Activated CD8-positive, alpha-beta memory T cell treated with anti-CD3 and anti-CD28 coated beads, Interleukin-2, amount 50 U/mL, for 1 hour (primary cell): ENCODE results near the gene COX10.
"Not testable (repeated sequence)": the region's sequence is repeated elsewhere in the genome, so short reads cannot be mapped to it uniquely, and the experiment has no call there.

Source experiments
- DNase-seq: peaks from one replicate; pipeline ENCODE4 v3.0.0-alpha.2; 2020; ENCODE audit errors: extremely low read depth

The COX10 gene

DNA sequence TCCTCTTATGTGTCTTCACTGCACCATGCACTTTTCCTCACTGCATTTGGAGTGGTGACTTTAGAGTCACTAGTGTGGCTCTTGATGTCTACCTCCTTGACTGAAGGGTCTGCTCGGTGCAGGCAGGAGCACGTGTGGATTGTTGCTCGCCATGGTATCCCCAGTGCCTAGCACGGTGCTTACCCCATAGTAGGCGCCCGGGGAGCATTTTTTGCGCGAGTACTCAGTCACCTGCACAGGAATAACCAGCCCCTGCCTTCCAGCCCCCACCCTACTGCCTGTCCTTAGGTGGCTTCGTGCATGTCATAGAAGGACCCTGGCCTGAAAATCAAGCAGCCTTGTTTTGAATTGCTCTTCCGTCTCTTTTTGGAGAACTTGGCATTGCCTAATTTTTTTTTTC, 136.1 kb downstream of the COX10 start:
- DNase-seq, result no peak

DNA sequence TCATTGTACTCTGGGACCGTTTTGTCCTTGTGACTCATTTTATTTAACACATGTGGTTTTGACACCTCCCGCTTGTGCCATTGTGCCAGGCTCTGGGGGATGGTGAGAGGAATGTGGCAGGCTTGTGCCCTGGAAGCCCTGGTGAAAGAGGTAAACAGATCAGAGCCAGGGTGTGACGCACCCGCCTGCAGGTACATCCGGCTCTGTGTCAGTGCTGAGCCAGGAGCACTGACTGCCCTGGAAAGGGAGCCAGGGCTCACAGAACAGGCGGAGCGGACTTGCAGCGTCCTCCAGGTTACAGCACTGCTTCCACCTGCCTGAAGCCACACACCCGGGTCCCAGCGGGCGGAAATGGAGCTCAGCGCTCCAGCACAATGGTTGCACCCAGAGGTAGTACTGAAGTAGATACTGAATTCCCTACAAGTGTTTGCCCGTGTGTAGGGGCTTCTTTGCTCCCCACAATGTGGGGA, 136.7 kb downstream of the COX10 start:
- peak; percentile 69 for DNase-seq

DNA sequence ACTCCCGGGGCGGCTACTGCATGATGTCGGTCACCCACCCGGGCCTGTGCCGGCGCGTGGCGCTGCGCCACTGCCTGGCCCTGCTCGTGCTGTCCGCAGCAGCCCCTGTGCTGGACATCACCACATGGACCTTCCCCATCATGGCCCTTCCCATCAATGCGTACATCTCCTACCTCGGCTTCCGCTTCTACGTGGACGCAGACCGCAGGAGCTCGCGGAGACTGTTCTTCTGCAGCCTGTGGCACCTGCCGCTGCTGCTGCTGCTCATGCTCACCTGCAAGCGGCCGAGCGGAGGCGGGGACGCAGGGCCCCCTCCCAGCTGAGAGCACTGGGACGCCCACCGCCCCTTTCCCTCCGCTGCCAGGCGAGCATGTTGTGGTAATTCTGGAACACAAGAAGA, 137.6 kb downstream of the COX10 start:
- no peak for DNase-seq

DNA sequence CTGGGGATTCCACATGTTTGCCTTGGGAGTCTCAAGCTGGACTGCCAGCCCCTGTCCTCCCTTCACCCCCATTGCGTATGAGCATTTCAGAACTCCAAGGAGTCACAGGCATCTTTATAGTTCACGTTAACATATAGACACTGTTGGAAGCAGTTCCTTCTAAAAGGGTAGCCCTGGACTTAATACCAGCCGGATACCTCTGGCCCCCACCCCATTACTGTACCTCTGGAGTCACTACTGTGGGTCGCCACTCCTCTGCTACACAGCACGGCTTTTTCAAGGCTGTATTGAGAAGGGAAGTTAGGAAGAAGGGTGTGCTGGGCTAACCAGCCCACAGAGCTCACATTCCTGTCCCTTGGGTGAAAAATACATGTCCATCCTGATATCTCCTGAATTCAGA, 138.5 kb downstream of the COX10 start:
- no peak for DNase-seq

DNA sequence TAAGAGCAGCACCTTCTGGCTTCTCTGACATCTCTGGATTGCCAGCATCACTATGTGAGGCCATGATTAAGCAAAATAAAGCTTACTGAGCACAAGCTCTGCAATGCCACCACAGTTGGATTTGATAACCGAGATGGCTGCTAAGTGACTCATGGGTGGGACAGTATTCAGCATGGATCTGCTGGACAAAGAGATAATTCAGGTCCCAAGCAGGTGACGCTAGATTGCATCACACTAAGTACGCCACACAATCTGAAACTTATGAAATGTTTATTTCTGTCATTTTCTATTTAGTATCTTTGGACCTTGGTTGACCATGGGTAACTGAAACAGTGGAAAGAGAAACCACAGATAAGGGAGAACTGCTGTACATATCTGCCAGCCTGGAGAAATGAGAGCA, 139.9 kb downstream of the COX10 start:
- DNase-seq, result no peak

DNA sequence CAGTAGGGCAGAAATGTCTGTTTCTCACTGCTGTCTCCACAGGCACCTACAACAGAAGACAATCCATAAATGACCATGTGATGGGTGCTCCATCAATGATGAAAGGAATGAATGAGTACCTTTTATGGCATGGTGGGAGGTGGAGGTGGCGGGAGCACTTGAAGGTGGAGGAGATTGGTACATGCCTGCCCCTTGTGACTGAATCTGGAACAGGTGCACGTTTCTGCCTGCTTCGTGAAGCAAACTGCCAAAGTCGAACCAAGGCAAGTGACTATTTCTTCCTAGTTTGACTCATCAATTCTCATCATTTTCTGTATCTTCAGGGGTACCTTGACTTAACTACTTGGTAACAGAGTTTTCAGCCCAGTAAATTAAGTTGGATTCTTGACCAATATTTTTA, 141.9 kb downstream of the COX10 start:
- DNase-seq, result no peak

DNA sequence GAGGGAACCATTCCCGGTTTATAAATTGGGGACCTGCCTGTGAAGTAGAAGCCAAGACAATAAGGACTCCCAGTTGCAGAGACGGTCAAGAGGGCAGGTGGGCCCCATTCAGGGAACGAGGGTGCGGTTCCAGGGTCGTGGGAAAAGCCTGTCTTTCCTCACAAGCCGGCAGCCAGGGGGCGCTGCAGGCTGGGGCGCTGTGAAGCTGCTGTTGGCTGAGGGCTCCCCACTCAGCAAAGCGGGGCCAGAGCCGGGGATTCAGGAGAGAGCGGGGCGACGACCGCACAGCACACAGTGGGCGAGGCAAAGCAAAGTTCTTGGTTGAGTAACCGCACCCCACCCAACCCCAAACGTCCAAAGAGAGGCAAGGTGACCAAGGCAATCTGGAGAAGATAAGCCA, 142.5 kb downstream of the COX10 start:
- DNase-seq, result no peak

DNA sequence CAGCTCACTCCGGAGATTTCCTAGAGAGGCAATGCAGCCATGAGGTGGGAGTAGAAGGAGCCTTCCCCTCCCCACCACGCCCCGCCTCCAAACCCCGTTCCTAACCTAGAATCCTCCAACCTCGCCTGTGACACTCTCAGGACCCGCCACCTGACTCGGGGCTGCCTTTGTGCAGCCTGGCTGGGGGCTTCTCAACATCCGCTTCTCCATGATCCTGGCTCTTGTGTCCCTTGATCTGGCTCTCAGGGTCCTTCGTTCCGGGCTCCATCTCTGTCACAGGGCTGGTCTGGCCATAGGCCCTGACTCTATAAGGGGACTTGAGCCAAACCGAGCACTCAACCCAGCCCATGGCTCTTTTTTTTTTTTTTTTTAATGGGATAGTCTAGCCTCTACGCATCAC, 143.1 kb downstream of the COX10 start:
- no peak for DNase-seq

DNA sequence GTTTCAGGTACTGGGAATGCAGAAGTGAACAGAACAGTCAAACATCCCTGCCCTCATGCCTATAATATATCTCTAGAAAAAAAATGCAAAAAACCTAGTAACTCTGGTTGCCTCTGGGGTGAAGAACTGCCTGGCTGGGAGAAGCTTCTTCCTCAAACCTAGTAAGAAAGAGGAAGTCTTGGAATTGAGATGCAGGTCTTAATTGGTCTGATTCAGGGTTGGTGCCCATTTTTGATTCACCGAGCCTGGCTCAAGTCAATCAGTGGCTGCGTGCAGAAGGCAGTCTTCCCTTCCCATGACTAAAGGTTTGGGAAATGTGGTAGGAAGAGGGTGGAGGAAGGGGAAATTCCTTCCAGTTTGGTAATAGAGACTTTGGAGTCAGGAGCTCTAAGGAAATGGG, 145.0 kb downstream of the COX10 start:
- no peak for DNase-seq

DNA sequence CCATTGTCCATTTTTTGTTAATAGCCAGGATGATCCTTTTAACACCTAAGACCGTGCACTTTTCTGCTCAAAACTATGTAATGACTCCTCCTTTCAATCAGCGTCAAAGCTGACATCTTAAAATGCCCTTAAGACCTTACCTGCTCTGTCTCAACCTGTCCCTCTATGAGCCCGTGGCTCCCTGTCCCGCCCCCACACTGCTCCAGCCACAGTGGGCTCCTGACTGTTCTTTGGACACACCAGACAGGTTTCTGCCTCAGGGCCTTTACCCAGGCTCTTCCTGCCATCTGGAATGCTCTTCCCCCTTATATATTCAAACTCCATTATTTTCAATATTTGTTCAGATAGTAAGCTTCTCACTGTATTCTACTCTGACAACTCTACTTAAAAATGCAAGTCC, 153.3 kb downstream of the COX10 start:
- no peak for DNase-seq

DNA sequence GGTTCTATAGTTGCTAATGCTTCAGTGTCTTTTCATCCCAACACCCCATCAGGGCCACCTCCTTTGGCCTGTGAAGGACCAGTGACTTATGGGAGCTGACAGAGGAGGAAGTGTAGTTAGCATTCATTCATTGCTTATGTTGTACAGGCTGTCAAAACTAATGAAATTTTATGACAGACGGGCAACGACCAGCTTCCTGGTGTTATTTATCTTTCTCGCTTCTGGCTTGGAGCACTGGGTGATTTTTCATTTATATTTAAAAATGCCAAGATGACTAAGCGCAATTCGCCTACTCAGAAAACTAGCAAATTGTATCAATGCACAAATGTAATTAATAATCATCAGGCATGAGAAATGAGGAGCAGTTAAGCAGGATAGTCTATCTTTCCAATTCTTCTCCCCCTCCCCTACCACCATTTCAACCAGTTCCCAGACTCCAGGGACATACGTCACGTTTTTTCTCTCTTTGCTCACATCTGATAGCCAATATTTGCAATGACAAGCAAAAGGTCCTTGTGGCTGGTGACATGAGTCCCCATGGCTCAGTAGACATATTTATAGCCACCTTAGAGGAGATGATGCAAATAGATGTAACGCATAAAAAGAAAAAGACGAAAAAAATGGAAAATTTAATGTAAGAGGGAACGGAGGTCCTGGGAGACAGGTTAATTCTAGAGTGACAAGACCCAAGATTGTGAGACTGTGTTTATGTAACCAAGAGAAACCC, 156.1 kb downstream of the COX10 start:
- no peak for DNase-seq

DNA sequence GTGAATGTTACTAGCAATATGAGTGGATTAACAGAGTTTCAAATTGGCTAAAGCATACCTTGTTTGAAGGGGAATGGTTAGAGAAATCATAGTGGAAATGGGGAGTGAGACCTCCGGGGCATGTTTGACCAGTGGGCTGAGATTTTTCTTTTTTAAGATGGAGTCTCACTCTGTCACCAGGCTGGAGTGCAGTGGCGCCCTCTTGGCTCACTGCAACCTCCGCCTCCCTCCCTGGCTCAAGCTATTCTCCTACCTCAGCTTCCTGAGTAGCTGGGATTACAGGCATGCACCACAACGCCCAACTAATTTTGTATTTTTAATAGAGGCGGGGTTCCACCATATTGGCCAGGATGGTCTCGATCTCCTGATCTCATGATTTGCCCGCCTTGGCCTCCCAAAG, 157.7 kb downstream of the COX10 start:
- no peak for DNase-seq

DNA sequence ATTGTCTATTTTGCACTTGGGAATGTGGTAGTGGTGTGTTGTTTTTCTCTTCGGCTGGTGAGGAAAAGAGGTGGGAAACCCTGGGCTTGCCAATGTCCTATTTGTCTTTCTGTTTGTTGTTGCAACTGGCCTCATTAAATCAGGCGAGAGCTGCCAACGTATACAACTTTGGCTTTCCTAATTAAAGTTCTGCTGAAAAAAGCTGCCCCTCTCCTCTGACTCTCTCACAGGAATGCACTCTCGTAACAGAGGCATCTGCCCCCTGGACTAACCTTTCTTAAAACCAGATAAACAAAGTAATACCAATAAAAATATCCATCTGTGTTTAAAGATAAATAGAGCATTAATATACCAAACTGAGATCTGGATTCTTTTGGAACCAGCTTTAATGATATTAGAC, 159.6 kb downstream of the COX10 start:
- DNase-seq, result no peak

DNA sequence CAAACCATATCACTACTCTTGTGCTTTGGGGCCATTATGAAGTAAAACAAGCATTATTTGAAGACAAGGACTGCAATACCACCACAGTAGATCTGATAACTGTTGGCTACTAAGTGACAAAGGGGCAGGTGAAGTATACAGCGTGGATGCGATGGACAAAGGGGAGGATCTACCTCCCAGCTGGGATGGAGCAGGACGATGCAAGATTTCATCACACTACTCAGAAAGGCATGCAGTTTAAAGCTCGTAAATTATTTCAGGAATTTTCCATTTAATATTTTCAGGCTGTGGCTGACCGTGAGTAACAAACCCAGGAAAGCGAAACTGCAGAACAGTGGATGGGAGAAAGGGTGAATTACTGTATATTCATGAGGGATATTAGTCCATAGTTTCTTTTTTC, 161.9 kb downstream of the COX10 start:
- not testable (repeated sequence) for DNase-seq

DNA sequence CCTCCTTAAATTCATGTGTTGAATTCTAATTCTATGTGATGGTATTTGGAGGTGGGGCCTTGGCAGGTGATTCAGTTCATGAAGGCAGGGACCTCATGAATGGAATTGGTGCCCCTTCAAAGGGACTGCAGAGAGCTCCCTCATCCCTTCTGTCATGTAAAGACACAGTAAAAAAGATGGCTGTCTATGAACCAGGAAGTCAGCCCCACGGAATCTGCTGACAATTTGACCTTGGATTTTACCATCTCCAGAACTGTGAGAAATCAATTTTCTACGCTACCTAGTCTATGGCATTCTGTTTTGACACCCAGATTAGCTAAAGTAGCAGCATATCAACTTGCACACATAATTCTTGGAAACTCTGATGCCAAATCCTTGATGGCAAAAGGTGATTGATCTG, 165.7 kb downstream of the COX10 start:
- DNase-seq, result not testable (repeated sequence)

DNA sequence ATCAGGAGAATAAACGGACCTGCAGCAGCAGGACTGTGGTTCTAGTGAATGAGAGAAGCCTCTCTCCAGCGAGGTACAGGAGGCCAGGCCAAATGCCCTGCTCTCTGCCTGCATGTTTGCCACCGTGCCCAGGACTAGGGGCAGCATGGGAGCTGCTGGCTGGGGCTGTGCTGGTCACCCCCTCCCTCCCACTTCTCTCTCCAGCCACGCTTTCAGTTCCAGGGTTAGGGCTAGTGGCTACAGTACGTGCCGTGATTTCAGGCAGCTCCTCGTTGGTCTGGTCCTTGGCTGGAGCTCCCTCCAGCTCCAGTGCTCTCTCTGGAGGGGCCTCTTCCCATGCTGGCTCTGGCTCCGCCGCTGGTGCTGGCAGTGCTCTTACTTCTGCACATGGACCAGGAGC, 166.7 kb downstream of the COX10 start:
- DNase-seq, result not testable (repeated sequence)

DNA sequence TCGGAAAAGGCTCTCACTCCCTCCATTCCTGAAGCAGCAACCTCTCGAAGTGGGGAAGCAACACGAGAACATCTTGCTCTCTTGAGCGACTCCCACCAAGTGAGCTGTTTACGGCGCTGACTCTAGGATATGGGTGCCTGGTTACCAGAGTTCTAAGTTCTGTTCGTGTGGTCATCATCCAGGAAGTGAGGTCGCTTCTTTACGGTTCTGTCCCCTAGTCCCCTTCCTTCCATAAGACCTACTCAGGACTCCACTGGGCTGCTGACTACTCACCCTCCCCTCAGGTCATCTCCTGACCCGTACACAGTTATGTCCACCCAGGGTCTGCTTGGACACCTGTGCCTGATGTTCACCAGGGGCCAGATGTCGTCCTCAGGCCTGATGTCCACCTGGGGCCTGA, 167.5 kb downstream of the COX10 start, which contains the start of gene CDRT15:
TSS of gene CDRT15 (minus strand) at position 101 of the 400 bp plus-strand sequence. CDS start at position 72, 29 bp downstream.
- not testable (repeated sequence) for DNase-seq

DNA sequence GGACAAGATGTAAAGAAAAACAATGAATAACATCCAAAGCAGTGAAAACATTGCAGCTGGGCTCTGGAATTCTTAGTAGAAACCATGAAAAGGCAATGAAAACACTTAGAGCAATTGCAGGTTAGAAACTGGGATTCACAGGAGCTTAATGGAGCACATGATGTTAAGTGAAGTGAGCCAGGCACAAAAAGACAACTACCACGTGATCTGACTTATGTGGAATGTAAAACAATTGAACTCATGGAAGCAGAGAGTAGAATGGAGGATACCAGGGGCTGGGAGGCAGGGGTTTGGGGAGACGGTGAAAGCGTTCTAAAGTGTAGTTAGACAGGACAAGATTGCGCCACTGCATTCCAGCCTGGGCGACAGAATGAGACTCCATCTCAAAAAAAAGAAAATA, 170.0 kb downstream of the COX10 start:
- not testable (repeated sequence) for DNase-seq

DNA sequence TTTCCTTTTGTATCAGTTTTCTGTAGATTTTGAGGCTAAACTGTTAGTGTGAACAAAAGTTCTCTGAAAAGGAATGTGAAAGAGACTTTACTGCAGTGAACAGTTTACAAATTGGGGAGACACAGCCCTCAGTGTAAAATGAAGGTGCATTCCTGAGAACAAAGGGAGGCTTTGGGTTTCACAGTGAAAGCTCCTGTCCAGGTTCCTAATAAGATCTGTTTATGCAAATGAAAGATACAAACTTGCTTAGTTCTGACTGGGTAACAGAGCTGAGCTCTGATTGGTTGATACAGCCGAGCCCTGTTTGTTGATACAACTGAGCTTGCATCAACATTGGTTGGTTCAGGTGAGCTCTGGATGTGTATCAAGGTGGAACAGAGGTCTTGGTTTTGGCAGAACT, 175.7 kb downstream of the COX10 start:
- no peak for DNase-seq

DNA sequence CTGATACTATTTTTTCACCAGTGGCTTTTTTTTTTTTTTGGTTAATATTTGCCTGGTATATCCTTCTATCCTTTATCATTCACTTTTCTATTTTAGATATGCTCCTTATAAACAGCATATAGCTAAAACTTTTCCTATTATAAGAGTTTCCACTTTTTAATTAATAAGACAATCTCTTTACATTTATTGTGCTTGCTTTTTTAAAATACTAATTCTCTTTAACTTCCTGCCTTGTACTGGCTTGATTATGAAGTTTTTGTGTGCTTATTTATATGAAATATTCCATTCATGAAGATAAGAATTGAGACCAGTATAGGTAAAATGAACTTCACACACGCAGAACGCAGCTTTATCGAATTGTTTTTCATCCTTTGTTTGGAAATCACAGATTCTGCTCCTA, 176.3 kb downstream of the COX10 start:
- DNase-seq, result no peak
